ENCODE data around the gene FAR2. TPM values are rescaled to one million over a fixed set of nuclear protein-coding genes. Genes with fewer than 3 reads are reported as not detected.
A peak's percentile ranks its signal among the peaks of the same experiment; 100 is the strongest.
"Not testable (repeated sequence)": the region's sequence is repeated elsewhere in the genome, so short reads cannot be mapped to it uniquely, and the experiment has no call there.

FAR2 gene
- polyA plus RNA-seq, 3 donors = 37.0 to 39.3 (median 38.2) TPM

DNA sequence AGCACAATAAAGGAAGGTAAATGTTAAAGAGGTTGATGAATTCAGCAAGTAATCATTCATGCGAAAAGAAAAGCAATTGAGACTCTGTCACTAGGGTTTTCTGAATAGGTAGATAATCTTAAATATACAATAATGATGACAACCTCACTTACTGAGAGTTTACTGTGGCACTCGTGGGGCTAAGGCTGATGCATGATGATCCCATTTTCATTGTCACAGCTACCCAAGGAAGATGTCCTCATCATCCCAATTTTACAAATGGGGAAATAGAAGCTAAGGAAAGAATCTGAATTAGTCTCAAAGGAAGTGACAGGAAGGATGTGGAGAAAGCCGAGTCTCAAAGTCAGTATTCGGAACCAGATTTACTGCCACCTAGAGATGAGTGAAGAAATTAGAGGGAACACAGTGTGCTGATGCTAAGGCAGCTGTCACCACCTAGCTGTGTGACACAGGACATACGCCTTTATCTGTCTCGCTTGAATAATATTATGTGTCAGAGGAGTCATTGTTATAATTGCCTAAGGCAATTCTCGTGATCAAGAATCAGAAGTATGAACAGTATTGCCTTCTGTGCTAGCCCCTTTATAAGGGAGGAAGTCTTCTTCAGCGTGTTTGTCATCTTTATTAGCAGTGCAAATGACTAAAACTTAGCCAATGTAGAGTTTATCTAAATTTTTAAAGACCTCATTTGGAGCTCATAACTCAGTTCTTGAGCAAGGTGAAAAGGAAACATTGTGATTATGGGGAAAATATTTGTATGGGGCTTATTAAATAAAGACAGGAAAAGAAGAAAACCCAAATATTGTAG is 168.7 kb downstream of the FAR2 start:
- DNase-seq = peak; percentile 52

DNA sequence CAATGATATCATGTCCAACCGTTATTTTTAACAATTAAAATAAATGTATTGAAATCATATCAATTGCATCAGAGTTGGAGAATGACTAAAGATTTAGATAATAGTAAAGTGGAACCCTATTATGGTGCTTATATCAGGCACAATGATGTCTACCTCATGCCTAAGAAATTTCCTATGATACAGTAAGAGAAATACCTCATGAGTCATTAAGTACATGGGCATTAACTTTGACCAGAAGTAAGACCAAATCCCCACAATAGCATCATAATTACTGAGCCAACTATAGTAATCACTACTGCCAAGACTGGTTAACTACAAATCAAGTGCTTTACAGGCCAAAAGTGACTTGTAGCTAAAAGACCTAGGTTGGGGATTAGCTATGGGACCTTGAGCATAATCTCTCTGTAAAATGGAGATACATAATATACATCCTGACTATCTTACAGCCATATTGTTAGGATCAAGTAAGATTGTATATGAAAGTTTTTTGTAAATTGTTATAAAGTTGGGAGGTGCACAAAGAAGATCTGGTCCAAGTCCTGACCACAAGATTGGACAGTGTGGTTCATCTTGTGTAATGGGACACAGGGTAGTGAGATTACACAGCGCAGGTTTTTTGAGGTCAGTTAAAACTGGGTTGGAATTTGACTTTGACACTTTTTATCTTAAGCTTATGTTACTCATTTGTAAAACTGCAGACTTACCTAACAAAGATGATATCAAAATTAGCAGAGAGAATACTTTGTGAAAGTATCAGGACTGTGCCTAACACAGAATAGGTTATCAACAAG is 171.4 kb downstream of the FAR2 start:
- DNase-seq = no peak

DNA sequence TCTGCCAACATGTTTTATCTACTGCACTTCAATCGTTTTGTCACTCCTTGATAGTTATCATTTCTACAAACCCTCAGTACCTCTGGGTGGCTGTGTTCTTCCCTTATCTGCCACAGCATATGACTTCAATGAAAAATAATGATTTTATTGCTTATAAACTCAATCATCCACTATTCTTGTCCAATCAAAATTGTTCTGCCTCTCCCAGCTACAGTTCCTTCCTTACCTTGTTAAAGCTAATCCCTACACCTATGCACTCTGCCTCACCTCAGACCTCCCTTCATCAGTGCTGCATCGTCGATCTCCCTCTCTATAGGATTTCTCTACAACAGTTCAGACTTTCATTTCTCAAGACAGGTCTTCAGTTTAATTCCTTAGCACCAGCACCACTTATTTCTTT is 173.1 kb downstream of the FAR2 start:
- no peak for DNase-seq

DNA sequence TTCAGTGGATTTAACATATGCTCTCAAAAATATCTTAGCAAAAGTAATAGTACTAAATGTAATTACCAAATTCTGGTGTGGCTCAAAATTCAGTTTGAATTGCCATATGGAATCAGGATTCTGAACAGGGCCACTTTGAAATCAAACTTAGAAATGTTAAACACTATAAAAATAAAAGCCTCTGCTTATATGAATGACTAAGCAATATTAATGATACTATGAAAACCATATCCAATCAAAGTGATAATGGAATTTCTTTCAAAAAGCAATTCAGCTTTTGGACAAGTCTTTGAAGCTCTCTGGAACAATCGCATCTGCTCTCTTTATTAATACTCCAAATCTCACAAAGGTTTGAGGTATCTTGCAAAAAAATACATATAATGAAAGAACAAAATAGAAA is 180.3 kb downstream of the FAR2 start:
- no peak for DNase-seq

DNA sequence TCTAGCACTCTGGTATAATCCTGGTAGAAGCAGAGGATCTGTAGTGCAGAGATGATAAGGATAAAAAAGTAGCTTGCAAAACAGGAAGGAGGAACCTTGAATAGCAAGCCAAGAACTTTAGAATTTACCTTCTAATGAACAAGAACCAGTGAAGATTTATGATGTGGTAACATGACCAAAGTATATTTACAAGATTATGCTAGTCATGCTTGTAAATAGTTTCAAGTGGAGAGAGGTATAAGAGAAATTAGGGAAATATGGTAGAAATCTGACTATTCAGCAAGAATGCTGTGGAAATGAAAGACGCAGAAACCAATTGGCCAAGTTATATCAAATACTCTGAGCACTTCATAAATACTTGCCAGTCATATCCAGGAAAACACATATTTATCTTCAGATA is 184.1 kb downstream of the FAR2 start:
- no peak for DNase-seq

DNA sequence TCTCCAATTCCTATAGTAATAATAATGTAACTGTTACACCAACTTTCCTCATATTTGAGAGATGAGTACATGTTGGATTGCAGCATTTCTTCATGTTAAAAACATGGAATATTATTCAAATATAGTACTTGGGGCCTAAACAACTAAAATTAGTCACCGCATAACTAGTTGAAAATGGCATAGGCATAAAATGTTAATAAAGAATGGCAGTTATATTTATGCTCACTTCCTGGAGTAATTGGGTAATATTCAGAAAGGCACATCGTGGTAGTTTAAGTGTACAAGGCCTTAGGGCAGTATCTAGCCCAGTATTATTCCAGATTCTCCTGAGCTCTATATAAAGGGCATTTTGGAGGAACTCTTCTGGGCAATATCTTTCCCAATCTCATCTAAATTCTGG is 185.9 kb downstream of the FAR2 start:
- DNase-seq = no peak

DNA sequence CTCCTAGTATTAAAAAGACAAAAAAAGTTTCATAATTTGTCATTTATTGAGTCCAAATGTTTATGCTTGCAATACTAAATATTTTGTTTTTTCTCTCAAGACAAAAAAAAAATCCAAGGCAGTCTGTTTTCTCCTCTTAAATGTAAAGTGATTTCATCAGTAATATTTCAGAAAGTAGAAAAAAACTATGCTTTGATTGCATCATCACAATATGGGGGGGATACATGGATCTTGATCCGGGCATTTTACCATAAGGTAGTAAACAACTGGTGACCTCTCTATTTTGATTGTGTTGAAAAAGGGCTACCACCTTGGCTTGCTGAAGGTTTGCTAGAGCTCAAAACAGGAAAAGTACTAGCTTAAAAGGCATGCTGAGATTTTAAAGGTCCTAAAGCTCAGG is 188.2 kb downstream of the FAR2 start:
- no peak for DNase-seq

DNA sequence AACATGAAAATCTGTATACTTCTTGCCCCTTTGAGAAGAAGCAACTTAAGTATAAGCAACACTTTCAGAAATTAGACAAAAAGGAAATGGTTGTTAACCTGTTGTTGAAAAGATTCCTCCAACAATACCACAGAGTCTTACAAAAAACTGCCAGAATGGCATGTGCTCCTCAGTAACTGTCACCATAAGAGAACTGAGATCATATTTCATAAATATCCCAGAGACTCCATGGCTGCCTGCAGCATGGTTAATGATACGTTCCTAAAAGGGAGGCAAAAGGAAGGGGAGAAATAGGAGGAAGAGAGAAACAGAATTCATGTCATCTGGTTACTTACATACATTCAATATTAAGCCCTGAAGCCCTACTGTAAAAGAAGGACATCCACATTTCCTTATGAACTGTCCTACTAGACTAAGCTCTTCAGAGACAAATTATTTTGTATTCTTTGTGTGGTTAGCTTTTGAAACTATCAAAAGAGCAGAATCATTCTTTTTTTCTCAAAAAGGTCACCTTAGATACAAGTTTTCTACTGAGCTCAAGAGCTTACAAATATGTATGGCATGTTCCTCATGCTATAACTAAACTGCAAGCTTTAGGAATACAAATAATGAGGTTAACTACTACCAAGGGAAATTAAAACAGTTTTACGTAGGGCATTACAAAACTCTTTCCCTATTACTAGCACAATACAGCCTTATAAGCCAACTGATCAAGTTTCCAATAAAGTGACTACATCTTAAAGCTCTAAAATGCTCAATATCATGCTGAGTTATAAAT is 194.1 kb downstream of the FAR2 start:
- DNase-seq = no peak

DNA sequence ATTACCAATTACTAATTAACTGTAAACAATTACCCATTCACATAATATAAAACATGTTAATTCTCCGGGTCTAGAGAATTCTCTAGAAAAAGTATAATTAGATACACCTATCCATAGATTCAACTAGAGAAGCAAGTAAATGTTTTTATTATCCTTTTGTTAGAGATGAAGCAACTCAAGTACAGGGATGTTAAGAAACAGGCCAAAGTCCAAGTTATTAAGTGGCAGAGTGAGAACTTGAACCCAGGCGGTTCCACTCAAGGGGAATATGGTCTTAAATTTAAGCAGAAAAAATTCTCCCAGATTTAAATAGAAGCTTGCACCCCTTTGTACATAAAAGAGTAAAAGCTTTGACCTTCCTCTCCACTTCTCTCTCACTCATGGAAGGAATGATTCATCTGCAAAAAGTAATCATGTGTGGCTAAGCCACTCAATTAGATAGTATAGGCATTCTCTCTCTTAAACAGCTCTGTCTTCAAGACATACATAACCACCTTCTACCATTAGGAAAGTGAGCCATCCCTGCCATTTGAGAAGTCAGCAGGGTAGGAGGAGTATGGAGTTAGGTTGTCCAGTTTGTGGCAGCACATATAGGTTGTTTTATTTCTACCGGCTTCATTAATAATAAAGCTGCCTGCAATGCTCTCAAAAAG is 197.8 kb downstream of the FAR2 start:
- no peak for DNase-seq

DNA sequence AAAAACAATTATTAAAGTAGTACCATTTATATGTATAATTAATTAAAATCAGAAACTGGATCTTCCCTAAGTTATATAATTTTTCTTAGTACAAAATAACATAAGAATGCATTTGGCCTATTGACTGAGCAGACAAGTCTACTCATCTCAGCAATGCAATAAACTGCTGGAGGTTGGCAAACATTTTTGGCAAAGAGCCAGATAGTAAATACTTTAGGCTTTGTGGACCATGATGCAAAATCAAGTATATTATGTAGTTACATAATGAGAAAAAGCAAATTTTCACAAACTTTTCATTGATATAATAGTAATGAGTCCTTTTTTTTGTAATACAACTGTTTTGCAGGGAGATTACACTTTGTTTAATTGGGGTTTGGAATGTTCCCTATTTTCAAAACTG is 201.0 kb downstream of the FAR2 start:
- DNase-seq = peak; percentile 7

DNA sequence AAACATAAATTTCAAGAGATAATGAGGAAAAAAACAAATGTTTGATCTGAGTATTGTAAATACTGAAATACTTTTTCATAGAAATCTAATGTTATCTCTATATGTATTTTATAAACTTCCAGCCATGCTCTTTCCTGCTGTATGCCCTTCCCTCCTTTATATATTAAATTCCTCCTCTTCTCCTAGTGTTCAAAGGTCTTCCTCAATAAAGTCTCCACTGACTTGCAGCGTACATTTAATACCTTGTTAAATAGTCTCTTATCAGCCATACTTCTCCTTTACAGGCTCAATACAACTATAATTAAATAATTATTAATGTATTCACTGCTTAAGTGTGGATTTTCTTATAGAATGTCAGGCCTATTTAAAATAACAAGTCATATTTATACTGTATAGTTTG is 205.9 kb downstream of the FAR2 start:
- DNase-seq = no peak

DNA sequence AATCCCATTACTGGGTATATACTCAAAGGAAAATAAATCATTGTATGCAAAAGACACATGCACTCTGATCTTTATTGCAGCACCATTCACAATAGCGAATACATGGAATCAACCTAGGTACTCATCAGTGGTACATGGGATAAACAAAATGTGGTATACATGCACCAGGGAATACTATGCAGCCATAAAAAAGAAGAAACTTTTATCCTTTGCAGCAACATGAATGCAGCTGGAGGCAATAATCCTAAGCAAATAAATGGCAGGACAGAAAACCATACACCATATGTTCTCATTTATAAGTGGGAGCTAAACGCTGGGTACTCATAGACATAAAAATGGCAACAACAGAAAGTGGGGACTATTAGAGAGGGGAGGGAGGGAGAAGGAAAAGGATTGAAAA is 216.0 kb downstream of the FAR2 start:
- no peak for DNase-seq

DNA sequence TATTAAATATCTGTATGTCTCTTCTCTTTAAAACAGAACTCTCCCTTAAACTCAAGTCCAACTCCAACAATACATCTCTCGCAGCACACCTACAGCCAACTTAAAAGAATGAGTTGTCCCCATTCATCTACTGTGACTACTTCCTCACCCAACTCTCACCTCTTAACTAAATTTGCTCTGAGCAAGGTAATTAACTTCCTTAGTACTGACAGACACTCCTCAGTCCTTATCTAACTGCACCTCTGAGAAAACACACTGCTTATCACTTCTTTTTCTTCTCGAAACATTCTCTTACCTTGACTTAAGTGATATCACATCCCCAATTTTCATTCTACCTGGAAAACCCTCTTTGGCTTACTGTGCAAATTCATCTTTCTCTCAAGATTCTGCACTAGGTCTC is 224.9 kb downstream of the FAR2 start:
- DNase-seq = no peak

DNA sequence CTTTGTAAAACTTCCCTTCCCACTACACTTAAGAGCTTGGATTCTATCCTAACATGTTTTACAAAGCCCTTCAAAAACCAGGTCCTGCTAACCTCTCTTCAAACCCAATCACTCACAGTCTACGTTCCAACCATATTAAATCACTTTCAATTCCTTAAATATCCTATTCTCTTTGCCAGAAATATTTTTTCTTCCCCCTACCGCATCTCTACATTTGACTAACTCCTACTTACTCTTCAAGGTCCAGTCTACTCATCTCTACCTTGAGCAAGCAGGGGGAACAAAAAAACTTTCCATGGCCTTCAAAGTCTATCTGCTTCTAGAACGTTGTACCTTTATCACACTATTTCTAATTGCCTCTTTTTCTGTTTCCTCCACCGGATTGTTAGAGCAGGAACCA is 225.8 kb downstream of the FAR2 start:
- DNase-seq = no peak

DNA sequence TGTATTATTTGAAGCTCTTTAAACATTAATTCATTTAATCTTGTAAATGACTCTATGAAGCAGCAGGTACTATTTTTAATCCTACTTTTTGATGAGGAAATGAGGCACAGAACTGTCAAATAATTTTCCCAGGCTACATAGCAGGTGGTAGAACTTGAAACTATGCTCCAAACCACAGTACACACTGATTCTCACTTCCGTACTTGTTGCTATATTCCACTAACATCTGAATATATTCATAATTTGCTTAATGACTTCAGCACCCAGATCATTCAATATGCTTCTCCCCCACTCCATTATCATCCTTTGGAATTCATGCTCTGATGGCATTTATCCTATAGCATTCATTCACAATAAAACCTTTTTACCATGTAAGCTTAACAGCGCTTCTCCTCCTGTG is 227.0 kb downstream of the FAR2 start:
- no peak for DNase-seq

DNA sequence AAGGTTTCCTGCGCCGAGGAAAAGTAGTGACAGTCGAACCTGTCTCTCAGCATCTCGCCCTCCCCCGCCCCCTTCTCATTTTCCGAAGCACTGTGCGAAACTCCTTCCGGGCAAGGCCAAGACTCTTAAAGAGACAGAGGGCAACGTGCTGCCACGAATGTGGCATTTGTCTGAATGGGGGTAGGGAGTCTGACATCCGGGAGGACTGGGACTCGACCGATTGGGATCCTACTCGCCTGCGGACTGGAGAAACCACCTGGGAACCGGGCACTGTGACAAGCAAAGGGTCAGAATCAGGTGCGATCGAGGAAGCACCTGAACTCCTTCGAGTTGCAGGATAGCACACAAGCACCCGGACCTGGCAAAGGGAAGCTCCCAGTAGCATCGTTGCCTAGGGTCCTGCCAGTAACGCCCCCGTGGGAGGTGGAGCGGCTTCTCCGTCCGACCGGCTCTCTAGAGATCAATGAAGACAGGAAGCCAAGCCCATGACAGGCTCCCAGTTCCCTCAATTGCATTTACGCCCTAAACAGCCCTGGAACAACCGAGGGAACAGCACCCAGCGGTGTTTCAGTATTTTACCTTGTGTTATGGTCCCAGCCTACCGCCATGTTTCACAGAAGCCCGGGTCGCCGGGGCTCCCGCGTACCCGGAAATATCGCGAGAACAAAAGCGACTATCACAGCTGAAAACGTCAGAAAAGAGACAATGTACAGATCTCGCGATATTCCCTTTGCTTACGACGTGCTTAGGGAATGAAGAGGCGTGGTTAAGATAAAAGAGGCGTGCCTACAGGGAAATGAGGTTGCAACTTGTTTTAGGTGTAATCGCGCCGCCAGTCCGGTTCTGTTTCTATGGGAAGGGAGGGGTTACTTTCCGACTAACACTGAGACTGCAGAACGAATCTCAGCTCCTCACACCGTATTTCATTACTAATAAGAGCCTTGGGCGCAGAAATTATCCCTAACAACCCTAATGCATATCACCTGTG is 231.8 kb downstream of the FAR2 start, which contains the start of gene ERGIC2:
TSS of gene ERGIC2 (minus strand) at position 637 of the 988 bp plus-strand sequence. CDS start 9,539 bp downstream, outside the sequence.
- DNase-seq = peak; percentile 99

DNA sequence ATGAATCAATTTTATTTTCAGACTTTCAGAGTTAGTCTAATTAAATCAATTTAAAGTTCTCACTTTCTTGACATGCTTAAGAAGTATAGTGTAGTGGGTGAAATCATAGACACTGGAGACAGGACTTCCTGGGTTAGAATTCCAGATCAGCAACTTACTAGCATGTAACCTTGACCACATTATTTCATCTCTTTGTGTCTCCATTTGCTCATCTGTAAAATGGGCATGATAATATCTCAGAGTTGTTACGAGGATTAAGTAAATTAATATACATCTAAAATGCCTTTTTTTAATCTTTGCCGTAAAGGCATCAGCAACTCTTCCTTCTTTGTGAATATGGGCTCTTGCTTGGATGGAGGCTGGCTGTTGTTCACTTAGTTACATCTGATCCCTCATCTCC is 233.2 kb downstream of the FAR2 start:
- DNase-seq = no peak

DNA sequence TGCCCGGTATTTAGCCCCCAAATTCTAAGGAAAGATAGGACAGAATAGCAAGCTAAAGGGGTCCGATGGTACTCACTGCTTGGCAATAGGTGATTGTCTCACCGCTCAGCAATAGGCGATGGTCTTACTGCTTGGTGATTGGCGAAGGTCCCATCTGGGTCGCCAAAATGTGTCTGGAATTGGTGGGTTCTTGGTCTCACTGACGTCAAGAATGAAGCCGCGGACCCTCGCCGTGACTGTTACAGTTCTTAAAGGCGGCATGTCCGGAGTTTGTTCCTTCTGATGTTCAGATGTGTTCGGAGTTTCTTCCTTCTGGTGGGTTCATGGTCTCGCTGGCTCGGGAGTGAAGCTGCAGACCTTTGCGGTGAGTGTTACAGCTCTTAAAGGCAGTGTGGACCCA is 236.1 kb downstream of the FAR2 start:
- DNase-seq = not testable (repeated sequence)
